SK-N-SH treated with all-trans-retinoic acid at 6 μM for 48 hours (cell line): ENCODE data around the gene ITFG2.
A peak's percentile ranks its signal among the peaks of the same experiment; 100 is the strongest.

Experiments used
- ATAC-seq: fragments of 200-7000 bp; cut with Tn5 transposase; 3 replicates; pipeline ENCODE4 v1.9.1; 2020; ENCODE audit warnings: mild to moderate bottlenecking, moderate library complexity
- ARNTL ChIP-seq: fragments of 450-650 bp; formaldehyde crosslinking; IDR thresholded peaks from 2 replicates; pipeline ENCODE4 v1.5.0; 2020; ENCODE audit warnings: low read depth, mild to moderate bottlenecking, moderate library complexity, borderline replicate concordance
- BACH2 ChIP-seq: fragments of 250-450 bp; sonication (Bioruptor Pico); IDR thresholded peaks from 2 replicates; pipeline ENCODE4 v1.9.0; 2021; ENCODE audit warnings: mild to moderate bottlenecking, borderline replicate concordance
- CSDC2 ChIP-seq: fragments of 250-450 bp; sonication (Bioruptor Pico); IDR thresholded peaks from 2 replicates; pipeline ENCODE4 v1.5.0; 2020; ENCODE audit warnings: mild to moderate bottlenecking, moderate library complexity
- ESRRG ChIP-seq: fragments of 250-450 bp; sonication (Bioruptor Pico); IDR thresholded peaks from 2 replicates; pipeline ENCODE4 v1.6.1; 2021; ENCODE audit warnings: mild to moderate bottlenecking
- GLIS3 ChIP-seq: fragments of 250-450 bp; sonication (Bioruptor Pico); IDR thresholded peaks from 2 replicates; pipeline ENCODE4 v1.5.0; 2020; ENCODE audit warnings: mild to moderate bottlenecking, moderate library complexity
- ISL1 ChIP-seq: fragments of 250-450 bp; sonication (Bioruptor Pico); IDR thresholded peaks from 2 replicates; pipeline ENCODE4 v2.1.2; 2022; ENCODE audit warnings: mild to moderate bottlenecking, moderate library complexity
- OSR1 ChIP-seq: fragments of 250-450 bp; sonication (Bioruptor Pico); IDR thresholded peaks from 2 replicates; pipeline ENCODE4 v1.8.0; 2022; ENCODE audit warnings: moderate library complexity, mild to moderate bottlenecking, inconsistent platforms
- PPARA ChIP-seq: fragments of 250-450 bp; sonication (Bioruptor Pico); IDR thresholded peaks from 2 replicates; pipeline ENCODE4 v1.5.0; 2020; ENCODE audit warnings: mild to moderate bottlenecking, borderline replicate concordance
- RARB ChIP-seq: fragments of 250-450 bp; sonication (Bioruptor Pico); IDR thresholded peaks from 2 replicates; pipeline ENCODE4 v1.8.0; 2021; ENCODE audit warnings: mild to moderate bottlenecking, moderate library complexity
- SNAI2 ChIP-seq: fragments of 250-450 bp; sonication (Bioruptor Pico); IDR thresholded peaks from 2 replicates; pipeline ENCODE4 v1.5.0; 2020; ENCODE audit warnings: mild to moderate bottlenecking, moderate library complexity
- TCF4 ChIP-seq: fragments of 250-450 bp; sonication (Bioruptor Pico); IDR thresholded peaks from 2 replicates; pipeline ENCODE4 v1.8.0; 2021; ENCODE audit warnings: mild to moderate bottlenecking, moderate library complexity, borderline replicate concordance
- TOX ChIP-seq: fragments of 250-450 bp; sonication (Bioruptor Pico); IDR thresholded peaks from 2 replicates; pipeline ENCODE4 v1.8.0; 2021; ENCODE audit warnings: mild to moderate bottlenecking, moderate library complexity, borderline replicate concordance
- ZC3H10 ChIP-seq: fragments of 250-450 bp; sonication (Bioruptor Pico); IDR thresholded peaks from 2 replicates; pipeline ENCODE4 v1.5.1; 2021; ENCODE audit warnings: mild to moderate bottlenecking, moderate library complexity
- ZFP3 ChIP-seq: fragments of 250-450 bp; sonication (Bioruptor Pico); IDR thresholded peaks from 2 replicates; pipeline ENCODE4 v1.5.0; 2020; ENCODE audit warnings: mild to moderate bottlenecking, moderate library complexity
- ZNF565 ChIP-seq: fragments of 450-650 bp; formaldehyde crosslinking; conservative IDR thresholded peaks from 2 replicates; pipeline ENCODE4 v1.5.0; 2020; ENCODE audit warnings: low read depth, mild to moderate bottlenecking, moderate library complexity
- ZNF70 ChIP-seq: fragments of 450-650 bp; formaldehyde crosslinking; IDR thresholded peaks from 2 replicates; pipeline ENCODE4 v1.5.0; 2020; ENCODE audit warnings: mild to moderate bottlenecking, moderate library complexity
- ZNF8 ChIP-seq: fragments of 450-650 bp; formaldehyde crosslinking; IDR thresholded peaks from 2 replicates; pipeline ENCODE4 v1.5.0; 2020; ENCODE audit warnings: mild to moderate bottlenecking, moderate library complexity
- TF ChIP-seq, protein P1 (sequence below): fragments of 250-450 bp; sonication (Bioruptor Pico); IDR thresholded peaks from 2 replicates; pipeline ENCODE4 v1.8.0; 2020; ENCODE audit warnings: mild to moderate bottlenecking, moderate library complexity, borderline replicate concordance
- TF ChIP-seq, protein P2 (sequence below): fragments of 250-450 bp; sonication (Bioruptor Pico); IDR thresholded peaks from 2 replicates; pipeline ENCODE4 v1.5.1; 2021; ENCODE audit warnings: mild to moderate bottlenecking, moderate library complexity
- TF ChIP-seq, protein P3 (sequence below): fragments of 250-450 bp; sonication (Bioruptor Pico); IDR thresholded peaks from 2 replicates; pipeline ENCODE4 v1.5.1; 2020; ENCODE audit warnings: low read depth, mild to moderate bottlenecking, moderate library complexity
- TF ChIP-seq, protein P4 (sequence below): fragments of 250-450 bp; sonication (Bioruptor Pico); IDR thresholded peaks from 2 replicates; pipeline ENCODE4 v1.8.0; 2021; ENCODE audit warnings: low read depth, mild to moderate bottlenecking, moderate library complexity, borderline replicate concordance

Gene ITFG2

DNA sequence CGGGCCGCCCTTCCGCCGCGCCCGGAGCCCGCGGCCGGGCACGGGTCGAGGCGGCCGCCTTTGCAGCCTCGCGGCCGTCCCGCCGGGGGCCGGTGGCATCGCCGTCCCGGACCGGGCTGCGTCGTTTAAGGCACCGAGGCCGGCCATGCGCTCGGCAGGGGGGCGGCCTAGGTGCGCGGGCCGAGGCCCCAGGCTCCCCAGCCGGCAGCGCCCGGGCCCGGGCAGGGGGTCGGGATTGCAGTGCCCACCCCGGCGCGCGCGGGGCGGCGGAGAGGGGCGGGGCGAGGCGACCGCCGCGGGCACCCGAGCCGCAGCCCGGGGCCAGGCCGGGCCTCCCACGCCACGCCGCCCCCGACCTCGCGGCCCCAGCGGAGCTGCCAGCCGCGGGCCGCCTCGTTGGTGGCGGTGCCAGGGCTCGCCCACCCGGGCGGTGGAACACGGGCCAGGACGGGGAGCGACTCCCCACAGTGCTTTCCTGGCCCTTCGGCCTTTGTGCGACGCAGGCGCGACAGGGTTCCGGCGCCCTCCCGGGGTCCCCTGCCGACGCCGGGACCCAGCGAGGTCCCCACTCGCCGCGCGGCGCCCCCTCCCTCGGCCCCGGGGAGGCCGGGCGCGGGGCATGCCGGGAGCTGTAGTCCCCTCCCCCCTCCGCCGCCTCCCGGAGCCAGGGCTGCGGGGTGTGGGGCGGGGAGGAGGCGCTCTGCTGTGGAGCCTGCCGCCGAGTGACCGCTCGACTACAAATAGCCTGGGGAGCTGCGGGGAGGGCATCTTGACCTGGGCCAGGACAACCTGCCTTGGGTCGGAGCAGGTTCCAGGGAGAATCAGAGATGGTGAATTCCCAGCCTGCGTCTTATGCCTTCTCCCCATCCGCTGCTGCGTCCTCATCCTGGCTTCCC, 16.9 kb upstream of the ITFG2 start:
- peak; percentile 81 for ATAC-seq

DNA sequence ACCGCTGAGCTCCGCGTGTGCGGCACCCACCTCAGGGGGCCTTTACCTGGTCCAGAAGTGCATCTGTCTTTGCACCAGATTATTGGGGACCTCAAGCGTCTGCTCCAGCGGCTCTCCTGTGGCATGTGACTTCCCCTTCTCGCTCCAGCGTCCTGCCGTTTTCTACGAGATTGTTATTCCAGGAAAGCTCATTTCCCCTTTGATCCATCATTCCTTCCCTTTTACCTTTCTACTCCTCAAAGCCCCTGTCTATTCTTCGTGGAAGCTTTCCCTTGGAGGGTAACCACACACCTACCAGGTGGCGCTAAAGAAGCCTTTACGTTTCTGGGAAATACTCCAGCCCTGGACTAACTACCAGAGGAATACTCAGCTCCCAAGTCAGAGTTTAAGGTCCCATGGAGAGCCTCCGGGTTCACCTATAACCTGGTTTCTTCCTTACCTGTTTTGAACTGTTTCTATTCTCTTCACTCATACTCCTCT, 16.2 kb upstream of the ITFG2 start:
- peak; percentile 32 for ATAC-seq
- no peak for TF ChIP-seq SNAI2
- TF ChIP-seq ZNF70 (CRISPR knock-in tag): no peak
- no peak for TF ChIP-seq ZFP3 (CRISPR knock-in tag)
- TF ChIP-seq ISL1 (CRISPR knock-in tag): no peak
- TF ChIP-seq, protein P1, sequence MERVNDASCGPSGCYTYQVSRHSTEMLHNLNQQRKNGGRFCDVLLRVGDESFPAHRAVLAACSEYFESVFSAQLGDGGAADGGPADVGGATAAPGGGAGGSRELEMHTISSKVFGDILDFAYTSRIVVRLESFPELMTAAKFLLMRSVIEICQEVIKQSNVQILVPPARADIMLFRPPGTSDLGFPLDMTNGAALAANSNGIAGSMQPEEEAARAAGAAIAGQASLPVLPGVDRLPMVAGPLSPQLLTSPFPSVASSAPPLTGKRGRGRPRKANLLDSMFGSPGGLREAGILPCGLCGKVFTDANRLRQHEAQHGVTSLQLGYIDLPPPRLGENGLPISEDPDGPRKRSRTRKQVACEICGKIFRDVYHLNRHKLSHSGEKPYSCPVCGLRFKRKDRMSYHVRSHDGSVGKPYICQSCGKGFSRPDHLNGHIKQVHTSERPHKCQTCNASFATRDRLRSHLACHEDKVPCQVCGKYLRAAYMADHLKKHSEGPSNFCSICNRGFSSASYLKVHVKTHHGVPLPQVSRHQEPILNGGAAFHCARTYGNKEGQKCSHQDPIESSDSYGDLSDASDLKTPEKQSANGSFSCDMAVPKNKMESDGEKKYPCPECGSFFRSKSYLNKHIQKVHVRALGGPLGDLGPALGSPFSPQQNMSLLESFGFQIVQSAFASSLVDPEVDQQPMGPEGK (CRISPR knock-in tag): no peak
- TF ChIP-seq PPARA (CRISPR knock-in tag): no peak

More for the DNA sequence above, 16.9 kb upstream of the ITFG2 start:
- TF ChIP-seq, protein P1 (CRISPR knock-in tag): no peak
- no peak for TF ChIP-seq BACH2 (CRISPR knock-in tag)
- TF ChIP-seq OSR1 (CRISPR knock-in tag): no peak
- no peak for TF ChIP-seq ISL1 (CRISPR knock-in tag)
- TF ChIP-seq, protein P2, sequence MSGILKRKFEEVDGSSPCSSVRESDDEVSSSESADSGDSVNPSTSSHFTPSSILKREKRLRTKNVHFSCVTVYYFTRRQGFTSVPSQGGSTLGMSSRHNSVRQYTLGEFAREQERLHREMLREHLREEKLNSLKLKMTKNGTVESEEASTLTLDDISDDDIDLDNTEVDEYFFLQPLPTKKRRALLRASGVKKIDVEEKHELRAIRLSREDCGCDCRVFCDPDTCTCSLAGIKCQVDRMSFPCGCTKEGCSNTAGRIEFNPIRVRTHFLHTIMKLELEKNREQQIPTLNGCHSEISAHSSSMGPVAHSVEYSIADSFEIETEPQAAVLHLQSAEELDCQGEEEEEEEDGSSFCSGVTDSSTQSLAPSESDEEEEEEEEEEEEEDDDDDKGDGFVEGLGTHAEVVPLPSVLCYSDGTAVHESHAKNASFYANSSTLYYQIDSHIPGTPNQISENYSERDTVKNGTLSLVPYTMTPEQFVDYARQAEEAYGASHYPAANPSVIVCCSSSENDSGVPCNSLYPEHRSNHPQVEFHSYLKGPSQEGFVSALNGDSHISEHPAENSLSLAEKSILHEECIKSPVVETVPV (CRISPR knock-in tag): no peak
- no peak for TF ChIP-seq ZNF565
- TF ChIP-seq ZFP3 (CRISPR knock-in tag): no peak
- no peak for TF ChIP-seq RARB (CRISPR knock-in tag)
- no peak for TF ChIP-seq ESRRG (CRISPR knock-in tag)
- no peak for TF ChIP-seq ARNTL (CRISPR knock-in tag)
- TF ChIP-seq SNAI2: no peak
- TF ChIP-seq, protein P3, sequence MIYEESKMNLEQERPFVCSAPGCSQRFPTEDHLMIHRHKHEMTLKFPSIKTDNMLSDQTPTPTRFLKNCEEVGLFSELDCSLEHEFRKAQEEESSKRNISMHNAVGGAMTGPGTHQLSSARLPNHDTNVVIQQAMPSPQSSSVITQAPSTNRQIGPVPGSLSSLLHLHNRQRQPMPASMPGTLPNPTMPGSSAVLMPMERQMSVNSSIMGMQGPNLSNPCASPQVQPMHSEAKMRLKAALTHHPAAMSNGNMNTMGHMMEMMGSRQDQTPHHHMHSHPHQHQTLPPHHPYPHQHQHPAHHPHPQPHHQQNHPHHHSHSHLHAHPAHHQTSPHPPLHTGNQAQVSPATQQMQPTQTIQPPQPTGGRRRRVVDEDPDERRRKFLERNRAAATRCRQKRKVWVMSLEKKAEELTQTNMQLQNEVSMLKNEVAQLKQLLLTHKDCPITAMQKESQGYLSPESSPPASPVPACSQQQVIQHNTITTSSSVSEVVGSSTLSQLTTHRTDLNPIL (CRISPR knock-in tag): no peak
- TF ChIP-seq CSDC2 (CRISPR knock-in tag): no peak
- no peak for TF ChIP-seq TCF4 (CRISPR knock-in tag)
- TF ChIP-seq ZNF70 (CRISPR knock-in tag): no peak
- no peak for TF ChIP-seq ZNF8 (CRISPR knock-in tag)

DNA sequence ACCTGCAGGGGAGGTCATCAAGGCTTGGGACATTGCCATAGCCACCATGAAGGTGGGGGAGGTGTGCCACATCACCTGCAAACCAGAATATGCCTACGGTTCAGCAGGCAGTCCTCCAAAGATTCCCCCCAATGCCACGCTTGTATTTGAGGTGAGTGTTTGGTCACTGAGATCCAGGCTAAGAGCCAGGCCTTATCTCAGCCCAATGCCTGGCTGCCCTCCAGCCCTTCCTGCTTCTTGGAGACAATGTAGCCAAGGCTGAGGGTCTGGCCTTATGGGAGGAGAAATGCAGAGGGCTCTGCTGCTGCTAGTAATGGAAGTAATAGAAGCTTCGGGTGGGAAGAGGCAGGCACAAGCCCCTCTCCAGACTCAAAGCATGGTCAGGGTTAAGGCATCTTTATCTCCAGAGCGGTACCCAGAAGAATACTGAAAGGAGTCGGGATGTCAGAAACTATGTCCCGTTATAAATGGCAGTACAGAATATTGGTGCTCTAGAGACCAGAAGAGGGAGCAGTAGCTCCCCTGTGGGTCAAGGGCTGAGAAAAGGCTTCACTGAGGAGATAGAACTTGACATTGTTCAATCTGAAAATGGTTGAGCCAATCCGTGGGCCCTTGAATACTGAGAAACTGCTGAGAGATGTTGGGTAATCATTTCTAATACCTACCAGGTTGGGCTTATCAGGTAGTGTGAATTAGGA, 14.6 kb upstream of the ITFG2 start:
- no peak for ATAC-seq
- TF ChIP-seq, protein P4, sequence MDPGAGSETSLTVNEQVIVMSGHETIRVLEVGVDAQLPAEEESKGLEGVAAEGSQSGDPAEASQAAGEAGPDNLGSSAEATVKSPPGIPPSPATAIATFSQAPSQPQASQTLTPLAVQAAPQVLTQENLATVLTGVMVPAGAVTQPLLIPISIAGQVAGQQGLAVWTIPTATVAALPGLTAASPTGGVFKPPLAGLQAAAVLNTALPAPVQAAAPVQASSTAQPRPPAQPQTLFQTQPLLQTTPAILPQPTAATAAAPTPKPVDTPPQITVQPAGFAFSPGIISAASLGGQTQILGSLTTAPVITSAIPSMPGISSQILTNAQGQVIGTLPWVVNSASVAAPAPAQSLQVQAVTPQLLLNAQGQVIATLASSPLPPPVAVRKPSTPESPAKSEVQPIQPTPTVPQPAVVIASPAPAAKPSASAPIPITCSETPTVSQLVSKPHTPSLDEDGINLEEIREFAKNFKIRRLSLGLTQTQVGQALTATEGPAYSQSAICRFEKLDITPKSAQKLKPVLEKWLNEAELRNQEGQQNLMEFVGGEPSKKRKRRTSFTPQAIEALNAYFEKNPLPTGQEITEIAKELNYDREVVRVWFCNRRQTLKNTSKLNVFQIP (CRISPR knock-in tag): no peak
- TF ChIP-seq ZC3H10 (CRISPR knock-in tag): no peak
- TF ChIP-seq, protein P2 (CRISPR knock-in tag): no peak
- TF ChIP-seq, protein P1 (CRISPR knock-in tag): no peak
- TF ChIP-seq SNAI2: no peak
- no peak for TF ChIP-seq PPARA (CRISPR knock-in tag)
- no peak for TF ChIP-seq ZFP3 (CRISPR knock-in tag)
- TF ChIP-seq TCF4 (CRISPR knock-in tag): no peak
- no peak for TF ChIP-seq GLIS3 (CRISPR knock-in tag)
- TF ChIP-seq ZNF70 (CRISPR knock-in tag): no peak
- no peak for TF ChIP-seq TOX (CRISPR knock-in tag)
- TF ChIP-seq RARB (CRISPR knock-in tag): no peak
- TF ChIP-seq ISL1 (CRISPR knock-in tag): no peak
- TF ChIP-seq, all 23 proteins: peak for 0
